HG02938 (cell line): Measurements from ENCODE around the gene MIER2.
A peak's percentile ranks its signal among the peaks of the same experiment; 100 is the strongest.
"Not testable (repeated sequence)": the region's sequence is repeated elsewhere in the genome, so short reads cannot be mapped to it uniquely, and the experiment has no call there.

Experiments
- ATAC-seq: cut with Tn5 transposase; IDR thresholded peaks from one replicate; pipeline ENCODE4 v1.9.1; 2021; ENCODE audit warnings: mild to moderate bottlenecking, moderate library complexity; ENCODE audit not compliant: unreplicated experiment

Gene MIER2

DNA sequence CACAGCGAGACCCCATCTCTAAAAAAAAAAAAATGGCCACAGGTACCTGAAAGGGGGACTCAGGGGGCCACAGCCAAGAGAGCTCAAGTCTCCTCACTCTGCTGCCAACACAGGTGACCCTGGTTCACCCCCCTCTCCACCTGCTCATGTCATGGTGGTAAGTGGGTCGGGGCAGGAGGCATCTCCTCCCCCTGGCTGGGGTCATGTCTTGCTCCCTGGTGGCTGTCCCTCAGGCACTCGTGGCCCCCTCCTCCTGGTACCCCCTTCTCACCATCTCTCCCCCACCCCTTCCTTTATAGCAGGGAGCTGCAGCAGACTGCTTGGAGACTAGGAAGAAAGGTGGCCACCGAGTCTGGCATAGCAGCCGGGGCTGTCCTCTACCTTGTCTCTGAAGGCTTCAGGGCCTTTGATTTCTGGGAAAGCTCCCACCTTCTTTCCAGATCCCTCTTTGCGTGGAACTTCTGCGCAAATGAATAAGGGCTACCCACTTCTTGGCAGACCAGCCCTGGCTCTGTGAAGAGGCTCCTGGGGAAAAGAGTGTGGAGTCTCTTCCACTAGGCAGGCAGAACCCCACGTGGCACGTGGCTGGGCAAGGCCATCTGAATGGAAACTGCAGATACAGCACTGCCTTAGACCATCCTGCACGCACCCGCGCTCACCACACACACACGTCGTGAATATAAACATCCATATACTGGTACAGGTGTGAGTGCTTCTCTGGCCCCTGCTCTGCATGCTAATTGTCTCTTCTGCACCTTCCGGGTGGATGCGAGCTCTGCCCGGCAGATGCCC is 20.1 kb upstream of the MIER2 start:
- ATAC-seq: no peak

DNA sequence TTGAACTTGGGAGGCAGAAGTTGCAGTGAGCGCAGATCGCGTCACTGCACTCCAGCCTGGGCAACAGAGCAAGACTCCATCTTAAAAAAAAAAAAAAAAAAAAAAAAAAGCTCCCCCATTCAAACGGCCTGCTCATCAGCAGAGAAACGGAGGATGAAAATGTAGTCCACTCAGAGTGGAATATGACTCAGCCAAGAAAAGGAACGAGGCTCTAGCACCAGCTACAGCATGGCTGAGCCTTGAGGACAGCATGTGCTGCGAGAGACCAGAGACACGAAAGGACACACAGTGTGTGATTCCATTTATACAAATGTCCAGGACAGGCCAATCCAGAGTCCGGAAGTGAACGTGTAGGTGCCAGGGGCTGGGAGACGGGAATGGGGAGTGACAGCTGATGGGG is 18.1 kb upstream of the MIER2 start:
- ATAC-seq: no peak

DNA sequence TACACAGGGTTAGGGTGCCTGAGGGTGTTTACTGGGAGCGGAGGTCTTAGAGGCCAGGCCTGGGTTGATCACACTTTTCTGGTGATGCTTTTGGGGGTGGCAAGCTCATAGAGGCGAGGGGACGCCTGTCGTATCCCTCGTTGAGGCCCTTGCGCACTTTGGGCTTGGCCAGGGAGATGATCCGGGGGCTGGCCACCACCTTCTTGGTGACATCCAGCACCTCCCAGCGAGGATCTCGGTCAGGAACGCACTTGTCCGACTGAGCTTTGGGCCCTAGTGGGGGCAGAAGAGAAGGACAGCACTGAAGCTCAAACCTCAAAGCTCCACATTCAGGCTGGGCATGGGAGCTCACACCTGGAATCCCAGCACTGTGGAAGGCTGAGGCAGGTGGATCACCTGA is 17.6 kb upstream of the MIER2 start:
- no peak for ATAC-seq

DNA sequence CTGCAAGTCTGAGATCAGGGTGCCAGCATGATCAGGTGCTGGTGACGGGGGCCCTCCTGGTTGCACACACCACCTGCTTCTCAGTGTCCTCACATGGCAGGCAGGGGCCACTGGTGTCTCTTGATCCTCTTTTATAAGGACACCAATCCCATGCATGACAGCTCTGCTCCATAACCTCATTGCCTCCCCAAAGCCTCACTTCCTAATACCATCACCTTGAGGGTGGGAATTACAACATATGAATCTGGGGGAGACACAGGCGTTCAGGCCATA is 15.0 kb upstream of the MIER2 start:
- ATAC-seq: no peak

DNA sequence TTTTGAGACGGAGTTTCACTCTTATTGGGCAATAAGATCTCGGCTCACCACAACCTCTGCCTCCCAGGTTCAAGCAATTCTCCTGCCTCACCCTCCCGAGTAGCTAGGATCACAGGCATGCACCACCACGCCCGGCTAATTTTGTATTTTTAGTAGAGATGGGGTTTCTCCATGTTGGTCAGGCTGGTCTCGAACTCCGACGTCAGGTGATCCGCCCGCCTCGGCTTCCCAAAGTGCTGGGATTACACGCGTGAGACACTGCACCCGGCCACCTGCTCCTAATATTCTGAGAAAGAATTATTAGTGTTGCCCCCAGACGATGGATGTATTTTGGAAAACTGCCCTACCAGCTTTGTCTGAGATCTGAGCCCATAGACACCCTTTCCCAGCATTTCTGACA is 10.9 kb upstream of the MIER2 start:
- not testable (repeated sequence) for ATAC-seq

DNA sequence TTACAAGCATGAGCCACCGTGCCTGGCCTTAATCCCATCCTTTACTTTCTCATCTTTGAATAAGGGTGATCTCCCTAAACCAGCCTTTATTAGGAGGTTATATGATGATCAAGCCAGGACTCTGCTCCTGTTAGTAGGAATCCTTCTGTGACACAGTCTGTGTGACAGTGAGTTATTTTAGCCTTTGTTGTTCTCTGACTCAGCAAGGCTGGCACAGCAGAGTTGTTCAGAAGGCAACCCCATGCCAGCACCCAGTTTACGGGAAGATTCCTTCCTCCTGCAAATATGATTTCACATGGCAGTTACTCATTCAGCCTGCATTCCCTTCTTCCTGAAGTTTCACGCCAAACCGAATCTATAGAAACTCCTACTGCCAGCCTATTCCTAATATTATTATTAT is 10.5 kb upstream of the MIER2 start:
- ATAC-seq: no peak

DNA sequence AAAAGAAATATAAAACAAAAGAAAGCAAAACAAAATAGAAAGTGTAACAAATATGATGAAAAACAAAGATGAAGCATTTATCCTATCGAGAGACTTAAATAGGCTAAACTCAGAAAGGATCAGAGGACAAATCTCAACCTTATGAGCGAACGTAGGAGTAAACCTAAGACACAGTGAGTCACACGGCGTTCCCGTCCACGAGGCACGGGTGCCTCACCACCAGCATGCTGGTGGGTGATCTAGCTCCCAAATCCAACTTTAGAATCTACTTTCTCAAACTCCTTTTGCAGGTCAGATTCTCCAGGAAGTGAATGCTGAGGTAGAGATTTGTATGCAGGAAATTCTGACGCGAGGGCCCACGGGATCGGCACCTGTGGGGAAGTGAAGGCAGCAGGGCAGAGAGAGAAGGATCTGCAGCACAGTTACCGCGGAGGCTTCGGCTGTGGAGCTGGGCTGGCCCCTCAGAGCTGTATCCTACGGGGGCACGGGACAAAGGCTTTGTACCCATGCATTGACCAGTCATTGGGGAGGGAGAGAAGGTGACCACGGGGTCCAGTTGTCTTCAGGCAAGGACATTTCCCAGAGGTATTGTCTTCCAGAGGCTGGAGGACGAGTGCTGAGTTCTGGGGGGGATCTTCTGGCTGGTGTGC is 7.5 kb upstream of the MIER2 start:
- no peak for ATAC-seq

DNA sequence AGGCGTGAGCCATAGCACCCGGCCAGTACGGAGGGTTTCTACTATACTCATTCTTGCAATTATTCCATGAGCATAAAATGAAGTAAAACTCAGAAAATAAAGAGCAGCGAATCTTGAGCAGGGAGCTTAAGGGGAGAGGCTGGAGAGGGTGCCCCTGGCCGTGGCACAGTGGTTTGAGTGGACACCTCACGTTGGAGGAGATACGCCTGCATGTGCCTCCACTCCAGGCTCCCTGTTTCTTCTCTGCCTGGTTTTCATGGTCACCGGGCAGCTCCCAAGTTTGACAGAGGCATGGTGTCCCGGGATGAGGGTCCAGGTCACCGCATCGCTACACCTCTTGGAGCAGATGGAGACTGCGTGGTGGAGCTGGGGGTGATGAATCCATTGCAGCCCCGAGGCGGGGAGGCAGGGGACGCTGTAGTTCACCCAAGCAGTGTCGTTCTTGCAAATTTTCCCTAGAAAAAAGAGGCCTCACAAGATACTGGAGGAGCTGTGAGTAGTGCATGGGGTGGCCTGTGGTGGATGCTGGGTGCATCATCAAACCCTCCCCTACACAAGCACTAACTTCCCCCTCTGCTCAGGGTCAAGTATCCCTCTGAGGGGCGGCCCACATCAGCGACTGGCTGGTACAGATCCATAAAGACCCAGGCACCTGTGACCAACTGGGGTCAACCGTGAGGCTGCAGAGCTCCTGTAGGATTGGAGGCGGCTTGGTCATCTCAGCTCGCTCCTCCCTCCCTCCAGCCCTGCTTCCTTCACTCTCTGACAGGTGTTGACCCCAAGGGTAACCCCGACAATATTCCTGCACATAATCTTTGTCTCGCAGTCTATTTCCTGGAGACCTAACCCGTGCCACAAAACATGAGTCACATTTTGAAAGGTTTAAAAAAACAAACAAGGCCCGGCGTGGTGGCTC is 3.6 kb upstream of the MIER2 start:
- no peak for ATAC-seq

DNA sequence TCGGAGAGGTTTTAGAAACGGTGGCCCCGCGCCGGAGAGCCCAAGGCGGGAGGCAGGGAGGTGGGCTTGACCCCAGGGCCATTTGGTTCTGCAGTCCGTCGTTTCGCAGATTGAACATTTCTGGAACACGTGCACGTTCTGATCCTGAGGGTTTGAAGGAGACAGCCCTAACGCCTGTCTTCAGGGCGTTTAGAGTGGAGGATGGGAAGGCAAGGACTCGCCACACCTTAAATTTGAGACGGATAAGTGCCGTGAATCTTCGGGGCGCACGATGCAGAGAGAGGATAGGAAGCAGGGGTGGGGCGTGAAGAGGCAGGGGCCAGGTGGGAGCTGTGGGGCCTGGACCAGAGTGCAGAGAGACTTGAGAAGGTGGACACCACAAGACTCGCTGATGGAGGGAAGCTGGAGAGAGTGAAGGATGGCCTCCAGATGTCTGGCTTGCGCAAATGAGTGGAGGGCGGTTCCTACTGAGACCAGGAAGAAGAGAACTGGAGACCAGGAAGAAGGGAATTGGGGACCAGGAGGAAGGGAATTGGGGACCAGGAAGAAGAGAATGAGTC is 804 bp upstream of the MIER2 start:
- no peak for ATAC-seq

DNA sequence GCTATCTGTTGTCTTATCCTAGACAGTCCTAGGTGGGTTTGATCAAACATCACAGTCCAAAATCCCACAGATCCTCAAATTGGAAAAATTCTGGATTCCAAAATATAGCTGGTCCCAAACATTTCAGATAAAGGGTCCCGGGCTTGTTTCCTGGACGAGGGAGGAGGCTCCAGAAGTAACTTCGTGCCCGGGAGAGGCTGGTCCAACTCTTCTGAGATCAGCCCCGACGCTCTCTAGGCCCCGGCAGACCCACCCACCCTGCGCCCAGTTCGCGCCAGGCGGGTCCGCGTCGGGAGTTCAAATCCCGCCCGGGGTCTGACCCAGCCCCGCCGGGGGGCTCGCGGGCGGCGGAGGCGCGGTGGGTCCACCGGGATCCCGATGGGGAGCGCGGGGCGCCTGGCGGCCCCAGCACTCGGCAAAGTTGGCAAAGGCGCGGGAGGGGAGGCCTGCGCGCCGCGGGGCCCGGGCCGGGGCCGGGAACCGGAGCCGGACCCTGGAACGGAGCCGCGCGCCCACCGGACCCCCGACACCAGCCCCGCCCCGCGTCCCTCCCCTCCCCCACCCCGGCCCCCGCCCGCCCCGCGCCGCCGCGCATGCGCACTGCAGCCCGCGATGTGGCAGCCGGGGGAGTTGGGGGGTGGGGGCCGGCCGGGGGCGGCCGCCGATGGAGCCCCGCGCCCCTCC is 513 bp downstream of the MIER2 start:
- peak; percentile 28 for ATAC-seq

DNA sequence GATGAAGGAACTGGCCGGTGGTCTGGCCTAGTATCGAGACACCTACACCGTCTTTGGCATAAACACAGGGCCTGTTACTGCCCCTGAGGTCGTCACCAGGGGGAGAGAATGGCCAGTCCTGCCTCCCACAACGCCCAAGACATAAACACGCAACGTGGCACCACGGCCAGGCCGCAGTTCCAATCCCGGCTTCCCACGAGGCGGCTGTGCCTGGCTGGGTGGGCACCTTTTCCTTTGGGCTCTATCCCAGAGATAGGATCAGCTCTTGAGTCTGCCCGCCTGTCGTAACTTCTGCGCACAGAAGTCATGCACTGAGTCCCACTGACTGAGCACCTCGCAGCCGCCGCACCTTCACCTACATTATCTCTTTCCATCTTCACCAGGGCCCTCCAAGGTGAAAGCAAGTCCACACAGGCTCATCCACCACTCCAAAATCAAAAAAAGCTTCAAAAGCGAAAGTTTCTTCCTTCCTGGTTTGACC is 1.1 kb downstream of the MIER2 start:
- no peak for ATAC-seq

DNA sequence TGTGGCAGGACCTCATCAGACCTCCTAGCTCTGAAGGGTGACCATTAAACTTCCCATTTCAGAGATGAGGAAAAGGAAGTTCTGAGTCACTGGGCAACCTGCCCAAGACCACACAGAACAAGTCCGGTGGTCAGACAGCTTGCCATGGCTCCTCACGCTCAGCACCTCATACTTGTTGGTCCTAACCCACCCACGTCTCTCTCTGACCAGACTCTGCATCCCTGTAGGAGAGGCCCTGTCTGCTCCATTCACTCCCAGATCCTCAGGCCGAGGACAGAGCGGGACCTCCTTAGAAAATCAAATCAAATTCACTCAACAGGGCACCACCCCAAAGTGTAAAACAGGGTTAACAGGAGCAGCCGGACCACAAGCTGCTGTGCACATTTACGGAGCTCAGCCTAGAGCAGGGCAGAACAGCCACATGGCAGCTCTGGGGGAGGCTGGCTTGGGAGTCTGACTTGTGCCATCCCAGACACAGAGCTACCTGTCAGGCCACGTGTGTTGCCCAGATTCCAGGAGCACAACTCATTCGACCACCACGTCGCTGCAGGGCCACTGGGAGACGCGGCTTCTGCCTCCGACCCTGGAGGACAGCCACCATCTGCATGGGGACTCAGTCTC is 1.7 kb downstream of the MIER2 start:
- ATAC-seq: no peak

DNA sequence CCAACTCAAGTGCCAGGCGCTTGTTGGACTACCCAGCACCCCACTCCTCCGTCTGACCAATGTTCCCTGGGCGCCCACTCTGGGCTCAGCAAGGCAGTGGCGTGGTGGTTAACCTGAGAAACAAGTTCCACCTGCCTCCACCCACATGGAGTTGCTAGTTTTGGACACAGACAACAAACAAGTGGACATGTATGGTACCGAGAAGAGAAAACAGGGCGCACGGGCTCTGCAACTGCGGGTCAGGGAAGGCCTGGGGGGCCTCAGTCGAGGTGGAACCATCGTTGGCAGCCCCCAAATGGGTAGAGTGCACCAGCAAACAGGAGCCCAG is 2.5 kb downstream of the MIER2 start:
- ATAC-seq: no peak

DNA sequence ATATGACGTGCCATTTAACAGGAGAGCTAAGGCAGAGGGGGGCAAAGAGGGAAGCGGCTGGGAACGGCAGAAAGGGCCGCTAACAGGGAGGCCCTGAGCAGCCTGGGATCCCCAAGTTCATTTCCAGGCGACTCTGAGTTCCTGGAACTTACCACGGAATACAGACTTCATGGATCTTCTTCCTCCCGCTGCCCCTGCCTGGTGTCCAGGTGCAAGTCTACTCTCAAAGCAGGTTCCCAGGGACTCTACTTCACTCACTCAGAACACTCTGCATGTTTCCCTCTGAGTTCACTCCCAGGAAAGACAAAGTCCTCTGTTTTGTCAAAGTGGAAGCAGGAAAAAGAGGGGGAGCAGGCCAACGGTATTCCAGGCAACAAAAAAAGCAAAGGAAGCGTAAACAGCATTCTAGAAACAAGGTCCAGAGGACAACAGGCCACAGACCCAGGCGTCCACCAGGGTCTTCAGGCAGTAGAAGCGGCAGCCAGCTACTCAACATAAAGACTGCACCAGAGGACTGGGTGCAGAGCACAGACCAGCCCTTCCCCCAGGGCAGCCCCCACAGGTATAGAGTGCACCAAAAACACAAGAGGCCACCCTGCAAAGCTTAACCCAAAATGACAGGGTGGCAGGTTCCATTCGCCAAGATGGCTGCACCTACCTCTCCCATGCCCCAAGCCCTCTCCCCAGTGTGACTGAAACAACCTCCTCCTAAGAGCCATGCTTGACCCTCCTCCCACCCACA is 3.0 kb downstream of the MIER2 start:
- no peak for ATAC-seq

DNA sequence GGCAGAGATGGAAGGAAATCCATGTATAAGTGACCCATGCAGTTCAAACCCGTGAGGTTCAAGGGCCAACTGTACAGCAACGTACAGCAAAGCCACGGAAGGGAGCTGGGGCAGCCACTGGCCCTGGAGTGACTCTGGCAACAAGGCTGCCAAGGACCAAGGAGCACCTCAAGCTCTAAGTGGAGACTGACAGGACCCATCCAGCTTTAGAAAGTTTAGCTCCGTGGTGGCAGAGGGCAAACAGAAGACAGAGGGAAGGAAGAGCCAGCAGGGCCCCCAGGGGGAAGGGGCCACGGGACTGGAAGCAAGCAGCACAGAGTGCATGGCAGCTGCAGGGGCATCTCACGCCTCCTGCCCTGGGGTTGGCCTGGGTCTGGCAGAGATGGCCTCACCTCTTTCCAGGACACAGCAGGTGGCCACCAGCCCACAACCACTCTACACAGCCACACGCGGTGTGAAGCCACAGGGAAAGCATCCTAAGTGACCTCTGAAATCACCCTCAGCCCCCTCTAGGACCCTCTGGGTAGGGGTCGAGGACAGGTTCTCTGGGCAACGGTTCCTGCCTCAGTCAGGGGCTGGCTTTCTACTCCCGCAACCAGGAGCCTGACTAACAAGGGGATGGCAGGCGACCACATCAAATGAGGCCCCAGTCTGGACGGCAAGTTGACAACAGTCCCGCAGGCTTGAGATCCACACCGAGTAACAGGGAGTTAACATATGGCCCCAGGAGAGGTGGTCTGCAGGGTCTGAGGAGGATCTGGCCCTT is 3.8 kb downstream of the MIER2 start:
- ATAC-seq: no peak

DNA sequence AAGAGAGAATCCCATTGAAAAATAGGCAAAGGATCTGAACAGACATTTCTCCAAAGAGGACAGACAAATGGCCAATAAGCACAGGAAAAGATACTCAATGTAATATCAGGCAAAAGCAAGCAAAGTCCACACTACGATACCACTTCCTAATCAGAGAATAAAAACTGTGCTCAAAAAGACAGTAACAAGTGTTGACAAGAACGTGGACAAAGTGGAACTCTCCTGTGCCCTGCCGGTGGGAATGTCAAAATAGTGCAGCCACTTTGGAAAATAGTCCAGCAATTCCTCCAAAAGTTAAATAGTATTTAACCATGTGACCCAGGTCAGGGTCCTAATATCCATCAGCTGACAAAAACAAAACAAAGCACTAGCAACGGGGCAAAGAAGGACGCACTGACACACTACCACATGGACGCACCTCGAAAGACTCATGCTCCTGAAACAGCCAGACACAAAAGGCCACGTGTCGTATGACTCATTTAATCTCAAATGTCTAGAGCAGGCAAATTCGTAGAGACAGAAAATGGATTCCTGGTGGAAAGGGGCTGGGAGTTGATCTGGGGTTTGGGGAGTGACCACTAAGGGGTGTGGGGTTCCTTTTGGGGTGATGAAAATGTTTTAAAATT is 5.2 kb downstream of the MIER2 start:
- ATAC-seq: no peak

DNA sequence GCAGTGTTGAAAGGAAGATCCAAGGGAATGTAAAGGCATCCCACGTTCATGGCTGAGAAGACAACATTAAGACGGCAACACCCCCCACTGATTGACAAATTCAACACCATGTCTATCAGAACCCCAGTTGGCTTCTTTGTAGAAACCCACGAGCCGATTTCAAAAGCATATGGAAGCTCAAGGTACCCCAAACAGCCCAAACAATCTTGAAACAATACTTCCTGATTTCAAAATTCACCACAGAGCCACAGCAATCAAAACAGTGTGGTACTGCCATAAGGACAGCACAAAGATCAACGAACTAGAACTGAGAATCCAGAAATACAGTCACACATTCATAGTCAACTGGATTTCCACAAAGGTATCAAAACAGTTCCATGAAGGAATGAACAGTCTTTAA is 6.2 kb downstream of the MIER2 start:
- no peak for ATAC-seq

DNA sequence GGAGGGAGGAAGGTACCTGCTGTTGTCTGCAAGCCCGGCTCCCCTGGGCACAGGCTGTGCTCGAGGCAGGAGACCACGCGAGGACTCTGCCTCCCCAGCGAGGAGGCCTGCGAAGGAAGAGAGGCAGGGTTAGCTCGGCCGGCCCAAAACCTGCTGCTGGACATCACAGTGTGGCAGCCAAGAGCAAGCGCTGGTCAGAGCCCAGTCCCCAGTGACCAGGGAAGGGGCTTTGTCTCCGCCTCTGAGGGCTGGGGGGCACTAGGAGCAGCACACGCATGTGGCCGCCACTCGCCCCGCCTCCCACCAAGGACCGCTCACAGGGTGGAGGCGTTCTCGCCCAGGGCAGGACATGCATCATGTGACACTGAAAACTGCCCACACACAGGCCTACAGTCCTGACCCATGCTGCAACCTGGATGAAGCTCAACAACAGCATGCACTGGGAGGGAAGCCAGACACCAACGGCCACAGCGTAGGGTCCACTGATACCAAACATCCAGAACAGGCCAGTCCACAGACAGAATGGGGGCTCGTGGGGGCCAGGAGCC is 8.5 kb downstream of the MIER2 start:
- no peak for ATAC-seq
